Measurements from ENCODE around the gene DIAPH3.

Gene DIAPH3

GRCh38 chr13:59991395-59991794, 172.3 kb downstream of the DIAPH3 start:
- peaks cover 7% of the 10 kb centered on the region for H3K4me1 ChIP-seq (ENCODE audit: control insufficient read depth, low read length)
- H3K27me3 ChIP-seq (ENCODE audit: control insufficient read depth, low read length): no peaks in the 10 kb centered on the region
- no peaks in the 10 kb centered on the region for H3K79me2 ChIP-seq (ENCODE audit: control insufficient read depth, low read length)
- no peaks in the 10 kb centered on the region for H3K9me2 ChIP-seq (replicated peaks; ENCODE audit: control insufficient read depth, low read length)
- no peaks in the 10 kb centered on the region for H3K9me3 ChIP-seq (ENCODE audit: control insufficient read depth, insufficient read depth, low read length)
- peaks cover 20% of the 10 kb centered on the region for H3K36me3 ChIP-seq (ENCODE audit: control insufficient read depth, low read length)
- H3K27ac ChIP-seq (ENCODE audit: low read depth, low read length): no peak overlapping the region
- no peak overlapping the region for H3K4me2 ChIP-seq (ENCODE audit: low read length)
- no peaks in the 10 kb centered on the region for H4K20me1 ChIP-seq (ENCODE audit: control insufficient read depth, insufficient read depth, low read depth, low read length)
- no peak overlapping the region for H3K4me3 ChIP-seq (ENCODE audit: low read length)
- TF ChIP-seq, protein P1, sequence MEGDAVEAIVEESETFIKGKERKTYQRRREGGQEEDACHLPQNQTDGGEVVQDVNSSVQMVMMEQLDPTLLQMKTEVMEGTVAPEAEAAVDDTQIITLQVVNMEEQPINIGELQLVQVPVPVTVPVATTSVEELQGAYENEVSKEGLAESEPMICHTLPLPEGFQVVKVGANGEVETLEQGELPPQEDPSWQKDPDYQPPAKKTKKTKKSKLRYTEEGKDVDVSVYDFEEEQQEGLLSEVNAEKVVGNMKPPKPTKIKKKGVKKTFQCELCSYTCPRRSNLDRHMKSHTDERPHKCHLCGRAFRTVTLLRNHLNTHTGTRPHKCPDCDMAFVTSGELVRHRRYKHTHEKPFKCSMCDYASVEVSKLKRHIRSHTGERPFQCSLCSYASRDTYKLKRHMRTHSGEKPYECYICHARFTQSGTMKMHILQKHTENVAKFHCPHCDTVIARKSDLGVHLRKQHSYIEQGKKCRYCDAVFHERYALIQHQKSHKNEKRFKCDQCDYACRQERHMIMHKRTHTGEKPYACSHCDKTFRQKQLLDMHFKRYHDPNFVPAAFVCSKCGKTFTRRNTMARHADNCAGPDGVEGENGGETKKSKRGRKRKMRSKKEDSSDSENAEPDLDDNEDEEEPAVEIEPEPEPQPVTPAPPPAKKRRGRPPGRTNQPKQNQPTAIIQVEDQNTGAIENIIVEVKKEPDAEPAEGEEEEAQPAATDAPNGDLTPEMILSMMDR (IDR thresholded peaks at IDR 0.05; ENCODE audit: low read depth, low read length, poor library complexity, severe bottlenecking): no peak
- TF ChIP-seq EZH2phosphoT487 (IDR thresholded peaks at IDR 0.05; ENCODE audit: borderline replicate concordance, low read length): no peak
- no peaks in the 10 kb centered on the region for H3F3A ChIP-seq (ENCODE audit: control insufficient read depth, insufficient read depth)

DNA sequence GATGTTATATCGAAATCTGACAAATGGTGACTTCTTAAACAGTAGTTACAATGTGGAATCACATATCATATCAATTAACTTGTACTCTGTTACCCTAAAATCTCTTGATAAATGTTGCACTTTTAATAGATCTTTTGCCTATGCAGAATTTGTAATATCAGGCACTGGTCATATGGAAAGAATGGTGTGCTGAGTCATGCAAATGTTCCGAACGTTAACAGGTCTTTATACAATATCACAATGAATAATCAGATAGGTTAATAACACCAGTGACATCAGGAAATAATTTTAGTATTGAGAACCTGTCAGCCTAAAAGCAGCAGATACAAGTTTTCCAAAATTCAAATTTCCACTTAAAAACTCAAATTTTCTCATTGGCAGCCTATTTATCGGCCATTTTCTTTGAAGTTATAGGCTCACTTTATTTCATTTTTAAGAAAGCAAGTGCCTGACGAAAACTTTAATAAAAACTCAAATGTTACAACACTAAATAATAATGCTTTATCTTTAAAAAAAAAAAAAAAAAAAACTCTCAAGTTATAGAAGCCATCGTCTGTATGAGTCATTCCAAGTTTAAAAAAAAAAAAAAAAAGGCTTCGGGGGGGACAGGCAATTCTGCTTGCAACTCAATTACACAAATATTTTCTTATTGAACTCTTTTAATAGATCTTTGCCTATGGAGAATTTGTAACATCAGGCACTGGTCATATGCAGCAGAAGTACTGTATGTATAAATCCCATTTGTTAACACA, 180.9 kb downstream of the DIAPH3 start:
- Histone ChIP-seq H3K4me3 (ENCODE audit: low read length) (no peak overlapping the region), H3K79me2 (ENCODE audit: control insufficient read depth, low read length) (no peaks in the 10 kb centered on the region), H3K4me1 (ENCODE audit: control insufficient read depth, low read length) (no peaks in the 10 kb centered on the region), H3K9me2 (replicated peaks; ENCODE audit: control insufficient read depth, low read length) (no peaks in the 10 kb centered on the region), H3K27me3 (ENCODE audit: control insufficient read depth, low read length) (no peaks in the 10 kb centered on the region), H4K20me1 (ENCODE audit: control insufficient read depth, insufficient read depth, low read depth, low read length) (no peaks in the 10 kb centered on the region), H3K27ac (ENCODE audit: low read depth, low read length) (no peak overlapping the region), H3K4me2 (ENCODE audit: low read length) (no peak overlapping the region), H3F3A (ENCODE audit: control insufficient read depth, insufficient read depth) (no peaks in the 10 kb centered on the region), H3K36me3 (ENCODE audit: control insufficient read depth, low read length) (peaks cover 10% of the 10 kb centered on the region), H3K9me3 (ENCODE audit: control insufficient read depth, insufficient read depth, low read length) (no peaks in the 10 kb centered on the region)
- TF ChIP-seq, protein P1 (IDR thresholded peaks at IDR 0.05; ENCODE audit: low read depth, low read length, poor library complexity, severe bottlenecking): no peak
- TF ChIP-seq EZH2phosphoT487 (IDR thresholded peaks at IDR 0.05; ENCODE audit: borderline replicate concordance, low read length): no peak

GRCh38 chr13:59979589-59979988, 184.1 kb downstream of the DIAPH3 start:
- Histone ChIP-seq H3F3A (ENCODE audit: control insufficient read depth, insufficient read depth) (no peaks in the 10 kb centered on the region), H3K9me2 (replicated peaks; ENCODE audit: control insufficient read depth, low read length) (no peaks in the 10 kb centered on the region), H3K4me2 (ENCODE audit: low read length) (no peak overlapping the region), H3K27me3 (ENCODE audit: control insufficient read depth, low read length) (no peaks in the 10 kb centered on the region), H3K79me2 (ENCODE audit: control insufficient read depth, low read length) (no peaks in the 10 kb centered on the region), H3K4me1 (ENCODE audit: control insufficient read depth, low read length) (no peaks in the 10 kb centered on the region), H3K9me3 (ENCODE audit: control insufficient read depth, insufficient read depth, low read length) (no peaks in the 10 kb centered on the region), H3K4me3 (ENCODE audit: low read length) (no peak overlapping the region), H3K36me3 (ENCODE audit: control insufficient read depth, low read length) (peaks cover 10% of the 10 kb centered on the region), H4K20me1 (ENCODE audit: control insufficient read depth, insufficient read depth, low read depth, low read length) (no peaks in the 10 kb centered on the region), H3K27ac (ENCODE audit: low read depth, low read length) (no peak overlapping the region)
- TF ChIP-seq, protein P1 (IDR thresholded peaks at IDR 0.05; ENCODE audit: low read depth, low read length, poor library complexity, severe bottlenecking): no peak
- no peak for TF ChIP-seq EZH2phosphoT487 (IDR thresholded peaks at IDR 0.05; ENCODE audit: borderline replicate concordance, low read length)

Data from DOHH2 (cell line).